ENCODE measurements around the gene ZFPL1. TPM values are rescaled to one million over a fixed set of nuclear protein-coding genes. Genes with fewer than 3 reads are reported as not detected.
A peak's percentile ranks its signal among the peaks of the same experiment; 100 is the strongest.

The ZFPL1 gene
- total and polyA plus RNA-seq, 9 of the 15 experiments (the other 6 are each of a cell fraction or from before 2014, with no cell fraction given): 3.7 to 37.5 (median 22.7) TPM

DNA sequence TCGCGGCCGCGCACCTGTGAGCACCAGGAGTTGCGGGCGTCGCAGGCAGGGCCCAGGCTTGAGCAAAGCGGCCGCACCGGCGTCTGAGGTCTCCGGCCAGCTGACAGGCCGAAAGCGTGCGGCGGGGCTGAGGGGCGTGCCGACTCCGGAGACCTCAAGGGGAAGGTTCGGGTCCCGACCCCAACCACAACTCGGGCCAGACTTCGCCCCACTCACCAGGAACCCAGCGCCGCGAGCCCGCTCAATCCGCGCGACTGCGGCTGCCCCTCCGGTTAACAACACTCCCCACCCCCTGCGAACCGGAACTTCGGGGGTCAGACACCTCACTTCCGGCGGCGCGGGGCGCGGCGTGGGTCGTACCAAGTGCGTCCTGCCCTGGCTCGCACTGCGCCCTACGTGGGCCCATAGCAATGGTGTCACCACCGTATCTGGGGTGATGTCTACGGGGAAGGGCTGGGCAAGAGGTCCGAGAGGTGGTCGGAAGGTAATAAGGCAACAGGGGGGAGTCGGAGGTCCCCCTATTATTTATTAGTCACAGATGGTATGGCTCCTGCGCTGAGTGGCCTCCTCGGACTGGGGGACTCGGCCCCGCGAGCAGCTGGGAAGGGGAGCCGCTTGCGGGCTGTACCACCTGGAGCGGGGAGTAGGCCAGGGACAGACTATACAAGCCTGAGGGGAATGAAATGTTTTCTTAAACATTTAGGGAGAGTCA, 50.4 kb downstream of the ZFPL1 start, which contains the start of gene SYVN1 (continued):
- TF ChIP-seq, protein P1, sequence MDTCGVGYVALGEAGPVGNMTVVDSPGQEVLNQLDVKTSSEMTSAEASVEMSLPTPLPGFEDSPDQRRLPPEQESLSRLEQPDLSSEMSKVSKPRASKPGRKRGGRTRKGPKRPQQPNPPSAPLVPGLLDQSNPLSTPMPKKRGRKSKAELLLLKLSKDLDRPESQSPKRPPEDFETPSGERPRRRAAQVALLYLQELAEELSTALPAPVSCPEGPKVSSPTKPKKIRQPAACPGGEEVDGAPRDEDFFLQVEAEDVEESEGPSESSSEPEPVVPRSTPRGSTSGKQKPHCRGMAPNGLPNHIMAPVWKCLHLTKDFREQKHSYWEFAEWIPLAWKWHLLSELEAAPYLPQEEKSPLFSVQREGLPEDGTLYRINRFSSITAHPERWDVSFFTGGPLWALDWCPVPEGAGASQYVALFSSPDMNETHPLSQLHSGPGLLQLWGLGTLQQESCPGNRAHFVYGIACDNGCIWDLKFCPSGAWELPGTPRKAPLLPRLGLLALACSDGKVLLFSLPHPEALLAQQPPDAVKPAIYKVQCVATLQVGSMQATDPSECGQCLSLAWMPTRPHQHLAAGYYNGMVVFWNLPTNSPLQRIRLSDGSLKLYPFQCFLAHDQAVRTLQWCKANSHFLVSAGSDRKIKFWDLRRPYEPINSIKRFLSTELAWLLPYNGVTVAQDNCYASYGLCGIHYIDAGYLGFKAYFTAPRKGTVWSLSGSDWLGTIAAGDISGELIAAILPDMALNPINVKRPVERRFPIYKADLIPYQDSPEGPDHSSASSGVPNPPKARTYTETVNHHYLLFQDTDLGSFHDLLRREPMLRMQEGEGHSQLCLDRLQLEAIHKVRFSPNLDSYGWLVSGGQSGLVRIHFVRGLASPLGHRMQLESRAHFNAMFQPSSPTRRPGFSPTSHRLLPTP (IDR thresholded peaks at IDR 0.05; ENCODE audit: borderline replicate concordance, extremely low read depth, insufficient read length): no peak
- TF ChIP-seq NBN (IDR thresholded peaks at IDR 0.05; ENCODE audit: low read depth) (peak; percentile 86; the same call in 1 of the 2 replicates), POLR2A (conservative IDR thresholded peaks at IDR 0.05) (peak; percentile 90), ZSCAN32 (CRISPR knock-in tag; IDR thresholded peaks at IDR 0.05) (no peak), ZNF263 (CRISPR knock-in tag; IDR thresholded peaks at IDR 0.05; ENCODE audit: borderline replicate concordance) (no peak), ZBTB7A (IDR thresholded peaks at IDR 0.05; ENCODE audit: borderline replicate concordance, control insufficient read depth, low read depth, low read length) (no peak), POLR2AphosphoS5 (IDR thresholded peaks at IDR 0.05; ENCODE audit: control insufficient read depth, insufficient read depth, low read depth, low read length) (peak; percentile 81), HMGN3 (IDR thresholded peaks at IDR 0.05; ENCODE audit: borderline replicate concordance, extremely low read depth, insufficient read length, low read depth, low read length) (peak; percentile 80), FUS (optimal IDR thresholded peaks at IDR 0.05; ENCODE audit: low read depth, low read length) (peak; percentile 43), ZNF445 (CRISPR knock-in tag; IDR thresholded peaks at IDR 0.05; ENCODE audit: low read depth) (peak; percentile 34; the same call in 1 of the 2 replicates), BRCA1 (IDR thresholded peaks at IDR 0.05) (no peak), BRCA1 (CRISPR knock-in tag; IDR thresholded peaks at IDR 0.05) (no peak), PURB (CRISPR knock-in tag; IDR thresholded peaks at IDR 0.05; ENCODE audit: low read depth) (no peak), TAF7 (tag; IDR thresholded peaks at IDR 0.05) (0 out of 2 replicates have a peak, but pooled peaks have one; percentile 55), ZNF408 (CRISPR knock-in tag; IDR thresholded peaks at IDR 0.05; ENCODE audit: low read depth) (no peak), NFATC3 (IDR thresholded peaks at IDR 0.05) (no peak), MCM5 (IDR thresholded peaks at IDR 0.05; ENCODE audit: low read depth) (no peak), ETS2 (tag; IDR thresholded peaks at IDR 0.05; ENCODE audit: borderline replicate concordance, poor library complexity, severe bottlenecking) (no peak), NR1H2 (CRISPR knock-in tag; IDR thresholded peaks at IDR 0.05) (no peak)
- TF ChIP-seq, protein P2, sequence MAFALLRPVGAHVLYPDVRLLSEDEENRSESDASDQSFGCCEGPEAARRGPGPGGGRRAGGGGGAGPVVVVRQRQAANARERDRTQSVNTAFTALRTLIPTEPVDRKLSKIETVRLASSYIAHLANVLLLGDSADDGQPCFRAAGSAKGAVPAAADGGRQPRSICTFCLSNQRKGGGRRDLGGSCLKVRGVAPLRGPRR (CRISPR knock-in tag; IDR thresholded peaks at IDR 0.05): no peak
- TF ChIP-seq, protein P3, sequence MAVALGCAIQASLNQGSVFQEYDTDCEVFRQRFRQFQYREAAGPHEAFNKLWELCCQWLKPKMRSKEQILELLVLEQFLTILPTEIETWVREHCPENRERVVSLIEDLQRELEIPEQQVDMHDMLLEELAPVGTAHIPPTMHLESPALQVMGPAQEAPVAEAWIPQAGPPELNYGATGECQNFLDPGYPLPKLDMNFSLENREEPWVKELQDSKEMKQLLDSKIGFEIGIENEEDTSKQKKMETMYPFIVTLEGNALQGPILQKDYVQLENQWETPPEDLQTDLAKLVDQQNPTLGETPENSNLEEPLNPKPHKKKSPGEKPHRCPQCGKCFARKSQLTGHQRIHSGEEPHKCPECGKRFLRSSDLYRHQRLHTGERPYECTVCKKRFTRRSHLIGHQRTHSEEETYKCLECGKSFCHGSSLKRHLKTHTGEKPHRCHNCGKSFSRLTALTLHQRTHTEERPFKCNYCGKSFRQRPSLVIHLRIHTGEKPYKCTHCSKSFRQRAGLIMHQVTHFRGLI (CRISPR knock-in tag; IDR thresholded peaks at IDR 0.05): no peak
- TF ChIP-seq, protein P4, sequence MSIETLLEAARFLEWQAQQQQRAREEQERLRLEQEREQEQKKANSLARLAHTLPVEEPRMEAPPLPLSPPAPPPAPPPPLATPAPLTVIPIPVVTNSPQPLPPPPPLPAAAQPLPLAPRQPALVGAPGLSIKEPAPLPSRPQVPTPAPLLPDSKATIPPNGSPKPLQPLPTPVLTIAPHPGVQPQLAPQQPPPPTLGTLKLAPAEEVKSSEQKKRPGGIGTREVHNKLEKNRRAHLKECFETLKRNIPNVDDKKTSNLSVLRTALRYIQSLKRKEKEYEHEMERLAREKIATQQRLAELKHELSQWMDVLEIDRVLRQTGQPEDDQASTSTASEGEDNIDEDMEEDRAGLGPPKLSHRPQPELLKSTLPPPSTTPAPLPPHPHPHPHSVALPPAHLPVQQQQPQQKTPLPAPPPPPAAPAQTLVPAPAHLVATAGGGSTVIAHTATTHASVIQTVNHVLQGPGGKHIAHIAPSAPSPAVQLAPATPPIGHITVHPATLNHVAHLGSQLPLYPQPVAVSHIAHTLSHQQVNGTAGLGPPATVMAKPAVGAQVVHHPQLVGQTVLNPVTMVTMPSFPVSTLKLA (conservative IDR thresholded peaks at IDR 0.05): peak; percentile 93 to 95

Data from K562 (cell line).